G401.6 (cell line): Measurements from ENCODE around the gene L1CAM.

ENCODE experiments used
- FAIRE-seq: peaks from 2 replicates; lab custom pipeline; 2012; peaks lifted over from hg19 to GRCh38; lab: Jason Lieb, UNC

The L1CAM gene

GRCh38 chrX:153903991-153904957, 18.3 kb upstream of the L1CAM start, which contains the start of gene AVPR2:
TSS of gene AVPR2 (plus strand) at chrX:153904673. CDS start at chrX:153905146, 473 bp downstream.
- FAIRE-seq: no peak

GRCh38 chrX:153903238-153903980, 17.4 kb upstream of the L1CAM start:
- no peak for FAIRE-seq

DNA sequence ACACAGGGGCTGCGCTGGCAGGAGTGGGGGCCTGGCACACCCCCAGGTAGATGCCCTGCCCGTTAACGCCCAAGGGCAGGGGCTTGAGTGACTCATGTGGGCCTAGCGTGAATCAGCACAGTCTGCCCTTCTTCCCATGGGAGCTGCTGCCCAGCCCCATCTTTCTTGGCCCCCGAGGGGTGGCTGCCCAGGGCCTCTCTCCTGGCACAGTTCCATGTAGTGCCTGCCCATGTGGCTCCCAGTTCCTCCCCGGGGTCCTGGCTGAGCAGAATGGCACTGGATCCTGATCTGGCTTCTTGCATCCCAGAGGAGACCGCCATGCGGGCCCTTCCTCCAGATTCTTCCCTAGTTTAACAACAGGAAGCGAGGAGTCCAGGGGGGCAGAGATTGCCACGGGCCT, 16.4 kb upstream of the L1CAM start:
- FAIRE-seq: no peak

DNA sequence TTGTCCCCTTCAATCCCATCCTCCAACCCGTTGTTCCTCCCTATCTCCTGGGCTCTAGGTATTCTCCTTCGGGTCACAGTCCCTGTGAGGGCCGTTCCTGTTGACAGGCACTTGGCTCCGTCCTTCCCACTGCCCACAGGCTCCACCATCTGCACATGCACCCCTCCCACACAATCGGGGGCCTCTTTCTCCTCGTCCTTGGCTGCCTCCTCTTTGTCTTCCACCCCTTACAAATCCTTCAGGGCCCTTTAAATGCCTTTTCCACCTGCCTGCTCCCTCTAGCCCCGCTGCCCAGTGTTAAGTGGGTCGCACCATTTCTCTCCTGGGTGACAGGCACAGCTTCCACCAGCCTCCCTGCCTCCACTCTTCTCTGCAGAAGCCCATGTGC, 15.8 kb upstream of the L1CAM start:
- no peak for FAIRE-seq

DNA sequence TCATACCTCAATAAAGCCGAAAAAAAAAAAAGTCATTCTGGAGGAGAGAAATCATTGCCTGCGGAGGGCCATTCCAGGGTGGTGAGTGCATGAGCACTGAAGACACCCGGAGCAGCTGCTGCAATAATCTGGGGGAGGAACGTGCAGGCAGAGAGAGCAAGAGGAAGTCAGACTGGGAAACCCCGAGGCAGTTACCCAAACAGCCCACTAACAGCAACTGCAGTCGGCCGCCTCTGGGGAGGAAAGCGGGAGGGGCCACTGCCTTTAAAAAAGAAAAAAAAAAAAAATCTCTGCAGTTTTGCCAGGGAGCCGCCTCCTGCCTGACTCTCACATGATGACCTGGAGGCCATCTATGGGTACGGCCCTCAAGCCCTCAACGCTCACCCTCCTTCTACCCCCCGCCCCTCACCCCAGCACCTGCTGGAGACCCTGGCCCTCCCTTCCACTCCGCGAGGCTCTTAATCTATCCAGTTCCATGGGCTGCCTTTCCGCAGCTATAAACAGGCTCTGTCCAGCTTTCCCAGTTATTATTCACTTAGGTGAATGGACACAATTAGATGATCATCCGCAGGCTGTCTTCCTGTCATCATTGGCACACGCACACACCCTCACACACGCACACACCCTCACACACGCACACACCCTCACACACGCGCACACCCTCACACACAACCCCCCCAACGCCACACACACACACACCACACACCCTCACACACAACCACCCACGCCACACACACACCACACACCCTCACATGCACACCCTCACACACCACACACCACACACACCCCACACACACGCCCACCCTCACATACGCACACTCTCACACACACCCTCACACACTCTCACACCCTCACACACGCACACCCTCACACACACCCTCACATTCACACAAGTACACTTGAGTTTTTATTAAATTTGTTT, 15.1 kb upstream of the L1CAM start:
- FAIRE-seq: peak; percentile 87

DNA sequence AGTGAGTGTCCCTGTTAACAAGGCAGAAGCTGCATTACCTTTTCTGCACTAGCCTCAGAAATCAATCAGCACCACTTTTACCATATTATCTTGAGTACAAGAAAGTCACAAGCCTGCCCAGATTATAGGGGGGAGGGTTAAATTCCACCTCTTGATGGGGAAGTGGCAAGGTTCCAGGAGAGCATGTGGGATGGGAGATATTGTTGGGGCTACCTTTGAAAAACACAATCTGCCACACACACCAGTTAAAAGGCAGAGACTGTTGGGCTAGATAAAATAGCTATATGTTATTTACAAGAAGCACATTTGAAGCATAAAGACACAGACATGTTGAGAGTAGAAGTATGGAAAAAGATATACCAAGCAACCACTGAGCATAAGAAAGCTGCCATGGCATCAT, 11.9 kb upstream of the L1CAM start:
- no peak for FAIRE-seq

DNA sequence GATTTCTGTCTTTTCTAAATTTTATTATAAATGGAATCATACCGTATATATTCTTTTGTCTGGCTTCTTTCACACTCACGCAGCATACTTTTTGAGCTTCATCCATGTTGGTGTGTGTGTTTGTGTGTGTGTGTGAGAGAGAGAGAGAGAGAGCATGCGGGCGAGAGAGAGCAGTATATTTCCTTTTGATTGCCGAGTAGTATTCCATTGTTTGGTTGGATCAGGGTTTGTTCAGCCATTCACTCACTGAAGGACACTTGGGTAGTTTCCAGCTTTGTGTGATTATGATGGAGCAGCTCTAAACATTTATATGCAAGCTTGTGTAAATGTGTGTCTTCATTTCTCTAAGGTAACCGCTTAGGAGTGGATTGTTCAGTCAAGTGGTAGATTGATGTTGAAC, 3.1 kb upstream of the L1CAM start:
- FAIRE-seq: no peak

- no peak for FAIRE-seq
Measured at GRCh38 chrX:153888344-153888743, 2.4 kb upstream of the L1CAM start.

DNA sequence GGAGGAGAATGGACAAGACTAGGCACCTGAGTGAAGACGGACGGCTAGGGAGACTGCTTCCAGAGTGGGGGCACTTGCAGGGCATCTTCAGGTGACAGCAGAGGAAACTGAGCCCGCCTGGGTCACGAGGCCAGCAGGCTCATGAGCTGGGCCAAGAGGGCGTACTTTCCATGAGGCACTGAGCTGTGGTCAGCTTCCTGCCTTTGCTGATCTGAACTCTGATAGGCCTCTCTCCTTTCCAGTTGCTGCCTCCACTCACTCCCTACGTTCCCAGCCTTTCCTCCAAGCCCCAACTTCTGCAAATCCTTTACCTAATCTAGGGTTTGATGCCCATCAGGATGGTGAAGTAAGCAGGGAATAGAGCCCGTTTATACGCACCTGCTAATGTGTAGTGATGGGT, 1.4 kb upstream of the L1CAM start:
- no peak for FAIRE-seq

DNA sequence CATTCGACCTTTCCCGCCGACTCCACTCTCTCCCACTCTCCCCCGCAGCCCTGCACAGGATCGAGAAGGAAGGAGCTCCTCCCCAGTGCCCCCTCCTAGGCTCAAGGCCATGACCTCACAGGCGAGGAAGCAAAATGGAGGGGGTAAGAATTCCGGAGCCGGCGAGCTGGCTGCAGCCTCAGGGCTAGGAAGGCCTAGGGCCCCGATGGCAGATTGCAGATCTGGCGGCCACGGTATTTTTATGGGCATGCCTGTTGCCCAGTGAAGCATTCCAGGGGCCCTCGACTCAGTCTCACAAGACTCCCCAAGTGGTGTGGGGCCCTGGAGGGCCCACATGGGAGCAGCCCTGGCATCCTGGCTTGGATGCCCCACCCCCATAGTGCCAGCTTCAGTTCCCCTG, 942 bp upstream of the L1CAM start:
- FAIRE-seq: peak; percentile 92

DNA sequence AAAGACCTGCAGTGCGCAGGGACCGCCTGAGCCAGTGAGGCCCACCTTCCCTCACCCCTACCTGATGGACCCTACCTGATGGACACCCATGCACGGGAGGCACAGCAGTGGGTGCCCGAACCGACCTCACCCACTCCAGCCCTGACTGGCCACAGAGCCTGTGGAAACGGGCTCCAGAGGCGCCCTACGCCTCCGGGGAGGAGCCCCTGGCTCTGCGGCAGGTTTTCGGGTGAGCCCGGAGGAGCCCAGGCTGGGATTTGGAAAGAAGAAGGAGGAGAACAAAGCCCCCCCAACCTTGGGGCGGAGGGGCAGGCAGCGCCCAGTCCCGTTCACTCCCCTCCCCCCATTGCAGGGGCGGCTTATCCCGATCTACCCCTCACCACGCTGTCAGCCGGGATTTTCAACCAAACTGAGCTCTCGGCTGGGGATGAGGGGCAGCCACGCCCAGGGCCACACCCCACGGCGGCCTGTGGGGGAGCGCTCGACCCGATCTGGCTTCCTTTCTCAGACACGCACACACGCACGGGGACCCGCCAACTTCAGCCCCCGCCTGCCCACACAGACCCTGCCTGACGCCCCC, 675 bp downstream of the L1CAM start:
- no peak for FAIRE-seq

- peak; percentile 40 for FAIRE-seq
Measured at GRCh38 chrX:153884590-153884989, 1.4 kb downstream of the L1CAM start.

GRCh38 chrX:153884136-153884535, 1.8 kb downstream of the L1CAM start:
- FAIRE-seq: no peak

DNA sequence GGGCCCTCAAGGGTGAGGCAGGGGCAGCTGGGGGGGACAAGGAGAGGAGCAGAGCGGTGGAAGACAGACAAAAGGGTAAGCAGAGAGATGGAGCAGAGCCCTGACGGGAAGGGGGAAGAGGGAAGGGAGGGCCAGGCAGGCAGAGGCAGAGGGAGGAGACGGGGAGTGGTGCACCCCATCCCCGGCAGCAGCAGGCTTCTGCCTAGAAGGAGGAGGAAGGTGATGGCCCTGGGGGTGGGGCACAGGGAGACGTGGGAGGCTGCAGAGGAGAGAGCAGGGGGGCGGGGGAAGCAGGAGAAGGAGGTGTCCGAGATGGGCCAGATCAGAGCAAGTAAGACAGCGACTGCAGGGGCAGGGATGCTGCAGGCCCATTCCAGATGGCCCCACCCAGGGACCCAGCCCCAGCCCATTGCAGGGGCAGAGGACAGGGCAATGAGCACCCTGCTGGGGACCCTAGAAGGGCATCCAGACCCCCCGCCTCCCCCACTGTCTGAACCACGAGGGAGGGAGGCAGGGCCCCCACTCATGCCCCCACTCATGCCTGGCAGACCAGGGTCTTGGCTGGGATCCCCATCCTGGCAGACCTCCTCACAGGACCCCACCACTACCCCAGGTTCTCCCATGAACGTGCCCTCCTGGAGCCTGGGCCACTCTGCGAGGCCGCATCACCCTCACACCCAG, 2.7 kb downstream of the L1CAM start:
- FAIRE-seq: no peak

DNA sequence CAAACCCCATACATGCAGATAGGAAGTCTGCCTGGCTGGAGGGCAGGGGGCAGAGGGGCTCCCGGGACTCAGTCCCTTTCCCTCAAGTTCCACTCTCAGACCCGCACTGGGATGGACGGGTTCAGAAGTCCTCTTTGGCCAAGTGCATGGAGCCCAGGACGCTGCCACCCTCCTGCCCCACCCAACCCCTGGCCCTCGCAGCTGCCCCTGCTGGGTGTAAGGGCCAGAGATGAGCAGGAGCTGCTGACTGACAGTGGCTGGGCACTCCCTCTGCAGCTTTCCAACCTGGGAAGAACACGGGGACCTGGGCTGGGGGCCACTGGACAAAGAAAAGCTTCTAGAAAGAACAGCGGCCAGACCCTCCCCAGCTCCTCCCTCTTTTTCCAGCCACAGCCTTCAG, 3.4 kb downstream of the L1CAM start:
- FAIRE-seq: no peak

GRCh38 chrX:153882086-153882498, 3.9 kb downstream of the L1CAM start:
- no peak for FAIRE-seq

- no peak for FAIRE-seq
Measured at GRCh38 chrX:153881281-153881680, 4.7 kb downstream of the L1CAM start.

DNA sequence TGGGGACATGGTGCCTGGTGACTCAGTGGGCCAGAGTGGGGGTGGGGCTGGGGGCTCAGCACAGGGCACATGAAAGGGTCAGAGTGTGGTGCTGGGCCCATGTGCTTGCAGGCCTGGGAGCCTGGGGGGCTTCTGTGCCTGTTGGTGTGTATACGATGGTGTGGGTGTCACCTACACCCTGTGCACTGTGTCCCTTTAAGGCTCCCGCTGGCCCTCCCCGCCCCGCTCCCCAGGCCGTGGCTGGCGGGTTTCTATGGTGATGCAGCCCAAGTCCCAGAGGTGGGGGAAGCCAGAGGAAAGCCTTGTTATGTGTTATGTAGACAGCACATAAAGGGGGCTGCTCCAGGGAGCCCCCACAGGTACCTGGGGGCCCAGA, 5.5 kb downstream of the L1CAM start:
- no peak for FAIRE-seq

DNA sequence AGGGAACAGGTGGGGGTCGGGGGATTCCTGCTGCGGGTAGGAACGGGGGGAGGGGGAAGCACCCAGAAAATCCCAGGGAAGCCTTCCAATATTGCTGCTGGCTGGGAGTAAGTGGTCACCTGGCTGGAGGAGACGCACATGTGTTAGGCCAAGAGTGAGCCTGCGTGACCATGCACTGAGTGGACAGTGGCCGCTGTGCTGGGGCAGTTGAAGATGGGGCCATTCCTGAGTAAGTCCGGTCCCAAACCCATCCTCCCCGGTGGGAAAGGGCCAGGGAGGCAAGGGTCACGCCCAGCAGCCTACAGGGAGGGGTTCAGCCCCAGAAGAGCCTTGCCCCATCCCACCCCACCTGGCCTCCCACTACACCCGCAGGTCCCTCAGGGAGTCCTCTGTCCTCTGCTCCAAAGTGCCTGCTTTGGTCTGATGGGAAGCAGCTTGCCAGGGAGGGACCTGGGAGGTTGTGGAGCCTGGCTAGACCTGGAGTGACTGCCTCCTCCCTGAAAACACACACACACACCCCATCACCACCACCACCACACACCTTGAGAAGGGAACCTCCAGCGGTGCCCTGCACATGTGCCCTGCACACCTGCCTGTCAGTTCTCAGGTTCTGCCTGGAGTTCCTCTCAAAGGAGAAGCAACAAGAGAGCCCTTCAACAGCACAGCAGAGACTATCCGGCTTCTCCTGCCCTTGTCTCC, 6.1 kb downstream of the L1CAM start:
- no peak for FAIRE-seq

DNA sequence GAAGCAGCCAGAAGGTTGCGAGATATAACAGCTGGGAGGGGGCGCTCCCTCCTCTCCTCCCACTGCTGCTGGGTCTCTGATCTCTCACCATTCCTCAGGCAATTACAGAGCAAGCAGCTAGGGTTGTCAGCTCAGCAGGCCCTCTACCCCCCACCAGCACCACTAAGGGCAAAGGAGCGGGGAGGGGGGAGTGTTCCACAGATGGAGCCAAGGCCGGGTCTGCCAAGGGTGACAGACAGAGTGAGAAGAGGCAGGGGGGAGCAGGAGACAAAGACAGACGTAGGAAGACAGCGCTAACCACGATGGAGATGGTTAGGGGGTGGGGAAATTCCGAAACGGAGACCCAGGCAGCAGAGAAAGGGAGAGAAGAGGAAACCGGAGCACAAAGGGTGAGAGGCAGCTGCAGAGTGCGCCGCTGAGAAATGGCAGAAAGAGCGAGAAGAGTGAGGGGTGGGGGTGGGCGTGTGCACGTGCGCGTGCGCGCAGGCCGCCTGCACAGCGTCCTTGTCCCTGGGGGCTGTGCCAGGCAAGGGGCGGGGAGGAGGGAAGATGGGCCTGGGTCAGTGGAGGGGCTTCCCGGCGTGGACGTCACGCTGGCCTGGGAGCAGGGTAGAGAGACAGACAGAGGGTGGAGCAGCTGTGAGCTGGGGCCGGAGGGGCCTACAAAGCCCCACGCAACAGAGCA, 6.9 kb downstream of the L1CAM start:
- FAIRE-seq: no peak
